Hematopoietic multipotent progenitor cell treated with erythropoietin and hydrocortisone succinate and interleukin-3 and kit ligand, for 6 days (in vitro differentiated cells): ENCODE results near the gene EIF5.

Experiments used
- DNase-seq: peaks from one replicate; pipeline ENCODE4 v3.0.0-alpha.2; 2015

Gene EIF5

GRCh38 chr14:103333754-103334643 lies at the start of gene EIF5:
EIF5 (plus strand) TSS chr14:103334237; CDS start chr14:103335861, 1,624 bp downstream.
- peak; percentile 99 for DNase-seq

- DNase-seq, result no peak
These were observed 49.2 kb upstream of the EIF5 start for GRCh38 chr14:103284574-103285467.

GRCh38 chr14:103286460-103286859 lies 47.6 kb upstream of the EIF5 start:
- DNase-seq, result no peak

GRCh38 chr14:103286968-103287850 lies 46.8 kb upstream of the EIF5 start:
- DNase-seq, result no peak

GRCh38 chr14:103288076-103288766 lies 45.8 kb upstream of the EIF5 start:
- DNase-seq, result no peak

GRCh38 chr14:103290056-103290455 lies 44.0 kb upstream of the EIF5 start:
- no peak for DNase-seq

- no peak for DNase-seq
These were observed 43.5 kb upstream of the EIF5 start for GRCh38 chr14:103290494-103290893.

- DNase-seq, result no peak
These were observed 43.1 kb upstream of the EIF5 start for GRCh38 chr14:103290961-103291360.

GRCh38 chr14:103292426-103293374 lies 41.3 kb upstream of the EIF5 start:
- peak; percentile 87 for DNase-seq

GRCh38 chr14:103293465-103293864 lies 40.6 kb upstream of the EIF5 start:
- DNase-seq, result no peak

- no peak for DNase-seq
These were observed 39.9 kb upstream of the EIF5 start for GRCh38 chr14:103294091-103294490.

GRCh38 chr14:103296007-103296406 lies 38.0 kb upstream of the EIF5 start:
- no peak for DNase-seq

- DNase-seq, result peak; percentile 50
These were observed 37.0 kb upstream of the EIF5 start for GRCh38 chr14:103296987-103297386.

GRCh38 chr14:103298620-103299019 lies 35.4 kb upstream of the EIF5 start:
- DNase-seq, result peak; percentile 56

- DNase-seq, result peak; percentile 18
These were observed 32.3 kb upstream of the EIF5 start for GRCh38 chr14:103301512-103302354.

- DNase-seq, result no peak
These were observed 31.1 kb upstream of the EIF5 start for GRCh38 chr14:103302966-103303365.

GRCh38 chr14:103304706-103305105 lies 29.3 kb upstream of the EIF5 start:
- no peak for DNase-seq

- no peak for DNase-seq
These were observed 25.1 kb upstream of the EIF5 start for GRCh38 chr14:103308717-103309616.
